HepG2 (cell line): ENCODE data around the gene GALNT9. TPM values are rescaled to one million over a fixed set of nuclear protein-coding genes. Genes with fewer than 3 reads are reported as not detected.

Source experiments
- ATAC-seq: fragments of 200-7000 bp; cut with Tn5 transposase; 3 replicates; pipeline ENCODE4 v1.9.1; 2020; ENCODE audit warnings: mild to moderate bottlenecking, moderate library complexity
- BruUV-seq: library from RNA; stranded (reverse); fragments of 400-500 nt; replicated peaks from 2 replicates; lab custom pipeline; 2021; lab: Mats Ljungman, UMichigan
- CTCF ChIA-PET: fragments of 300-600 bp; formaldehyde crosslinking; extraction: SDS; loops from one replicate; lab custom pipeline; 2021; ENCODE audit warnings: low total read pairs, inconsistent platforms, low intra/inter-chr PET ratio; lab: Yijun Ruan, JAX
- POLR2A ChIA-PET: fragments of 350-600 bp; sonication (Branson Sonifier 250); formaldehyde crosslinking; loops from one replicate; lab custom pipeline; 2020; ENCODE audit warnings: antibody characterized with exemption, inconsistent platforms; lab: Yijun Ruan, JAX
- DNase-seq: peaks from one replicate; pipeline ENCODE4 v3.0.0-alpha.2; 2015; ENCODE audit warnings: low spot score
- FAIRE-seq: peaks from 3 replicates; lab custom pipeline; 2011; peaks lifted over from hg19 to GRCh38; lab: Jason Lieb, UNC
- H2AFZ ChIP-seq: one replicate; pipeline ENCODE4 v1.6.1; 2011; ENCODE audit warnings: low read length, inconsistent platforms
- H3K27ac ChIP-seq: fragments of 300-600 bp; 3 replicates; pipeline ENCODE4 v1.8.0; 2011; ENCODE audit warnings: mixed run types, mild to moderate bottlenecking, mixed read lengths, low read length, inconsistent platforms; ENCODE audit not compliant: insufficient read depth; ENCODE audit errors: extremely low read length
- H3K27me3 ChIP-seq, 2 experiments: fragments of 200-600 bp in 1 of 2; 2 replicates in 1 of 2; 3 replicates in 1 of 2; pipeline versions ENCODE4 v1.6.0 to v1.8.0; 2011; ENCODE audit warnings: low read length in 2 of 2, mild to moderate bottlenecking in 2 of 2, moderate library complexity in 2 of 2, inconsistent platforms in 1 of 2; ENCODE audit not compliant: insufficient read depth in 2 of 2, control insufficient read depth in 1 of 2
- H3K36me3 ChIP-seq, 2 experiments: fragments of 200-600 bp in 1 of 2; replicated peaks in 1 of 2; 2 replicates in 1 of 2; 3 replicates in 1 of 2; pipeline versions ENCODE4 v1.5.1 to v1.8.0; 2011; ENCODE audit warnings: low read length in 2 of 2, inconsistent platforms in 1 of 2; ENCODE audit not compliant: insufficient read depth in 2 of 2, control insufficient read depth in 1 of 2
- H3K4me1 ChIP-seq: 2 replicates; pipeline ENCODE4 v1.5.1; 2012; ENCODE audit warnings: low read length, inconsistent platforms; ENCODE audit not compliant: insufficient read depth
- H3K4me2 ChIP-seq: 2 replicates; pipeline ENCODE4 v1.6.0; 2011; ENCODE audit warnings: low read depth, low read length, inconsistent platforms
- H3K4me3 ChIP-seq, 3 experiments: fragments of 200-600 bp in 1 of 3; sonication (generic), shearing (Covaris generic) in 1 of 3; replicated peaks in 1 of 3; 2 replicates each; pipeline ENCODE4 v1.5.1; 2011 to 2016; ENCODE audit warnings: low read length in 3 of 3, inconsistent platforms in 2 of 3, low read depth in 2 of 3, mild to moderate bottlenecking in 2 of 3, control low read depth in 1 of 3, mixed read lengths in 1 of 3; ENCODE audit not compliant: insufficient read depth in 1 of 3
- H3K79me2 ChIP-seq: one replicate; pipeline ENCODE4 v1.6.1; 2011; ENCODE audit warnings: low read length, inconsistent platforms; ENCODE audit not compliant: insufficient read depth
- H3K9ac ChIP-seq: 2 replicates; pipeline ENCODE4 v1.6.0; 2011; ENCODE audit warnings: mild to moderate bottlenecking, low read depth, low read length, inconsistent platforms; ENCODE audit not compliant: insufficient read depth
- H3K9me3 ChIP-seq: 2 replicates; pipeline ENCODE4 v1.5.1; 2012; ENCODE audit warnings: mild to moderate bottlenecking, low read length
- H4K20me1 ChIP-seq: 2 replicates; pipeline ENCODE4 v1.6.0; 2011; ENCODE audit warnings: inconsistent platforms, mild to moderate bottlenecking, low read length, moderate library complexity; ENCODE audit not compliant: insufficient read depth
- ARID4A ChIP-seq: sonication (generic); formaldehyde crosslinking; IDR thresholded peaks from 2 replicates; pipeline ENCODE4 v1.5.0; 2020; ENCODE audit warnings: mild to moderate bottlenecking, missing genetic modification reagents, borderline replicate concordance
- ATF4 ChIP-seq, 2 experiments: fragments of 450-650 bp in 1 of 2; sonication (generic) in 1 of 2; formaldehyde crosslinking; IDR thresholded peaks; 2 replicates each; pipeline versions ENCODE4 v1.5.0 to v1.8.0; 2020 to 2022; ENCODE audit warnings: mild to moderate bottlenecking in 1 of 2, missing genetic modification reagents in 1 of 2
- HMGXB4 ChIP-seq, 2 experiments: sonication (generic) in 1 of 2; formaldehyde crosslinking in 1 of 2; IDR thresholded peaks; 2 replicates each; pipeline versions ENCODE4 v1.4.0 to v1.6.1; 2018 to 2020; ENCODE audit warnings: missing genetic modification reagents in 2 of 2, borderline replicate concordance in 1 of 2, low read depth in 1 of 2, mild to moderate bottlenecking in 1 of 2, missing biosample characterization in 1 of 2
- IKZF4 ChIP-seq: sonication (generic); formaldehyde crosslinking; IDR thresholded peaks from 2 replicates; pipeline ENCODE4 v1.5.1; 2020; ENCODE audit warnings: borderline replicate concordance, mild to moderate bottlenecking, low read depth, missing genetic modification reagents; ENCODE audit errors: not compliant biosample characterization
- KLF13 ChIP-seq: sonication (generic); formaldehyde crosslinking; IDR thresholded peaks from 2 replicates; pipeline ENCODE4 v1.4.0; 2020; ENCODE audit warnings: mild to moderate bottlenecking, missing genetic modification reagents
- MIER3 ChIP-seq: IDR thresholded peaks from 2 replicates; pipeline ENCODE4 v1.6.1; 2016; ENCODE audit warnings: missing compliant biosample characterization, borderline replicate concordance
- NCOA1 ChIP-seq: sonication (generic); formaldehyde crosslinking; IDR thresholded peaks from 2 replicates; pipeline ENCODE4 v1.9.0; 2021; ENCODE audit warnings: missing genetic modification reagents
- PPARG ChIP-seq: conservative IDR thresholded peaks from 2 replicates; pipeline ENCODE4 v1.6.1; 2016; ENCODE audit warnings: missing biosample characterization, missing genetic modification reagents
- RFXANK ChIP-seq: IDR thresholded peaks from 2 replicates; pipeline ENCODE4 v1.6.1; 2016
- SOX5 ChIP-seq: IDR thresholded peaks from 2 replicates; pipeline ENCODE4 v1.6.1; 2016; ENCODE audit warnings: borderline replicate concordance
- TBX3 ChIP-seq: fragments of 450-650 bp; IDR thresholded peaks from 2 replicates; pipeline ENCODE4 v1.6.1; 2017; ENCODE audit warnings: antibody characterized with exemption, mild to moderate bottlenecking, inconsistent platforms, borderline replicate concordance
- XBP1 ChIP-seq: sonication (generic); formaldehyde crosslinking; IDR thresholded peaks from 2 replicates; pipeline ENCODE4 v1.5.0; 2020; ENCODE audit warnings: missing genetic modification reagents
- ZBTB43 ChIP-seq: sonication (generic); formaldehyde crosslinking; conservative IDR thresholded peaks from 2 replicates; pipeline ENCODE4 v1.4.0; 2020; ENCODE audit warnings: missing genetic modification reagents
- ZC3H13 ChIP-seq: sonication (generic); formaldehyde crosslinking; IDR thresholded peaks from 2 replicates; pipeline ENCODE4 v1.8.1; 2023; ENCODE audit warnings: mild to moderate bottlenecking, missing genetic modification reagents, moderate library complexity
- ZGPAT ChIP-seq: IDR thresholded peaks from 2 replicates; pipeline ENCODE4 v1.6.1; 2016; ENCODE audit warnings: mild to moderate bottlenecking
- ZSCAN20 ChIP-seq: sonication (generic); formaldehyde crosslinking; IDR thresholded peaks from 2 replicates; pipeline ENCODE4 v1.4.0; 2020; ENCODE audit warnings: missing genetic modification reagents, mild to moderate bottlenecking, borderline replicate concordance
- WGBS: methylation state at CpG from one replicate; pipeline ENCODE4 v1.1.6; 2017; ENCODE audit warnings: low lambda C conversion rate; 5-methylcytosine and 5-hydroxymethylcytosine counted together
- in situ Hi-C: cut with HindIII; loops from 2 replicates; pipeline ENCODE4 v1.10.0; 2017; ENCODE audit warnings: low pct_unique_long_range_greater_than_20kb; ENCODE audit not compliant: extremely low pct_ligation_motif_present
- intact Hi-C: fragments of 100-400 bp; cut with micrococcal nuclease; formaldehyde crosslinking; loops from one replicate; pipeline ENCODE4 v1.10.0; 2022; ENCODE audit not compliant: unreplicated experiment
- polyA plus RNA-seq, 8 experiments: library from polyadenylated mRNA; depleted of rRNA in 3 of 8; stranded (reverse) in 7 of 8; unstranded in 1 of 8; fragments of >200 nt; fragmentation: Illumina TruSeq in 4 of 8; extraction: Trizol in 4 of 8; gene quantifications; 2 replicates each; pipeline versions ENCODE4 v1.2.1 to v1.2.3, GENCODE V29; 2011 to 2016; ENCODE audit warnings: low read depth in 4 of 8, missing spikeins in 1 of 8, mixed read lengths in 1 of 8; ENCODE audit not compliant: insufficient read depth in 1 of 8
- total RNA-seq, 5 experiments: library from RNA; depleted of rRNA; stranded (reverse); fragments of >200 nt; fragmentation: Illumina TruSeq; extraction: Trizol; gene quantifications; 2 replicates each; pipeline ENCODE4 v1.2.3, GENCODE V29; 2016; ENCODE audit warnings: low read depth in 1 of 5

GALNT9 gene
- total and polyA plus RNA-seq, 2 of the 13 experiments (the other 11 are each of a cell fraction or from before 2014, with no cell fraction given), result 0.04 TPM; not detected in 1

GRCh38 chr12:132217371-132217770 is 112.0 kb downstream of the GALNT9 start:
- Histone ChIP-seq H3K27me3 (peaks cover 11 to 53% of the 10 kb centered on the region in 2 experiments), H3K27ac (no peak overlapping the region), H2AFZ (no peak overlapping the region), H3K9me3 (no peaks in the 10 kb centered on the region), H3K9ac (no peak overlapping the region), H3K79me2 (no peaks in the 10 kb centered on the region), H3K4me3 (no peak overlapping the region), H4K20me1 (no peaks in the 10 kb centered on the region), H3K4me1 (no peaks in the 10 kb centered on the region), H3K36me3 (no peaks in the 10 kb centered on the region), H3K4me2 (no peak overlapping the region)
- DNase-seq (no peak), FAIRE-seq (no peak), ATAC-seq (no peak)
- POLR2A ChIA-PET, result no interaction called here
- in situ Hi-C loops, result no loop called here
- 57% methylated on average over 1 of the region's 1 CpG for WGBS
- CTCF ChIA-PET, result no interaction called here
- BruUV-seq, result no TSS peak
- intact Hi-C loops, result no loop called here
- no peak for TF ChIP-seq ZC3H13 (CRISPR knock-in tag)
- no peak for TF ChIP-seq IKZF4 (CRISPR knock-in tag)
- no peak for TF ChIP-seq XBP1 (CRISPR knock-in tag)
- TF ChIP-seq ZSCAN20 (CRISPR knock-in tag), result no peak
- no peak for TF ChIP-seq HMGXB4 (CRISPR knock-in tag; IDR thresholded peaks at IDR 0.05; ENCODE audit: borderline replicate concordance in 1 of 2, low read depth in 1 of 2)
- TF ChIP-seq TBX3, result no peak
- no peak for TF ChIP-seq ATF4 (CRISPR knock-in tag; IDR thresholded peaks at IDR 0.05)
- TF ChIP-seq KLF13 (CRISPR knock-in tag), result no peak
- no peak for TF ChIP-seq RFXANK (CRISPR knock-in tag)
- TF ChIP-seq ZBTB43 (CRISPR knock-in tag), result no peak
- TF ChIP-seq ZGPAT (CRISPR knock-in tag), result no peak
- TF ChIP-seq ARID4A (CRISPR knock-in tag), result no peak
- TF ChIP-seq NCOA1 (CRISPR knock-in tag), result no peak
- TF ChIP-seq PPARG (CRISPR knock-in tag), result no peak
- no peak for TF ChIP-seq MIER3 (CRISPR knock-in tag)
- no peak for TF ChIP-seq SOX5 (CRISPR knock-in tag)
